IPS-20b (cell line): ENCODE measurements around the gene GKN2.

Experiments
- H3K27ac ChIP-seq: one replicate; pipeline ENCODE4 v1.5.1; 2013; ENCODE audit warnings: low read length
- H3K27me3 ChIP-seq: 2 replicates; pipeline ENCODE4 v1.6.1; 2013; ENCODE audit warnings: mild to moderate bottlenecking, low read length, inconsistent platforms; ENCODE audit not compliant: insufficient read depth
- H3K36me3 ChIP-seq: 2 replicates; pipeline ENCODE4 v1.6.1; 2013; ENCODE audit warnings: low read depth, mild to moderate bottlenecking, inconsistent platforms, low read length, moderate library complexity; ENCODE audit not compliant: insufficient read depth
- H3K4me1 ChIP-seq: 2 replicates; pipeline ENCODE4 v1.6.1; 2013; ENCODE audit warnings: mild to moderate bottlenecking, control low read depth, inconsistent platforms, low read length, moderate library complexity; ENCODE audit not compliant: insufficient read depth
- H3K4me3 ChIP-seq: 2 replicates; pipeline ENCODE4 v1.5.1; 2013; ENCODE audit warnings: mild to moderate bottlenecking, low read length, inconsistent platforms
- H3K9ac ChIP-seq: 2 replicates; pipeline ENCODE4 v1.6.1; 2013; ENCODE audit warnings: low read depth, mild to moderate bottlenecking, inconsistent platforms, low read length, moderate library complexity
- H3K9me3 ChIP-seq: 2 replicates; pipeline ENCODE4 v1.6.1; 2013; ENCODE audit warnings: mild to moderate bottlenecking, low read depth, low read length, inconsistent platforms; ENCODE audit not compliant: insufficient read depth

The GKN2 gene

GRCh38 chr2:68977453-68977852 lies 24.8 kb upstream of the GKN2 start:
- Histone ChIP-seq H3K4me3 (no peak overlapping the region), H3K27ac (no peak overlapping the region), H3K4me1 (no peaks in the 10 kb centered on the region), H3K9ac (no peak overlapping the region), H3K9me3 (no peaks in the 10 kb centered on the region), H3K36me3 (no peaks in the 10 kb centered on the region), H3K27me3 (no peaks in the 10 kb centered on the region)

GRCh38 chr2:68975844-68976243 lies 23.2 kb upstream of the GKN2 start:
- H3K9ac ChIP-seq, result no peak overlapping the region
- no peaks in the 10 kb centered on the region for H3K27me3 ChIP-seq
- H3K4me3 ChIP-seq, result no peak overlapping the region
- H3K4me1 ChIP-seq, result no peaks in the 10 kb centered on the region
- no peak overlapping the region for H3K27ac ChIP-seq
- H3K36me3 ChIP-seq, result no peaks in the 10 kb centered on the region
- no peaks in the 10 kb centered on the region for H3K9me3 ChIP-seq

GRCh38 chr2:68974946-68975665 lies 22.4 kb upstream of the GKN2 start:
- Histone ChIP-seq H3K9me3 (no peaks in the 10 kb centered on the region), H3K9ac (no peak overlapping the region), H3K27ac (no peak overlapping the region), H3K4me1 (no peaks in the 10 kb centered on the region), H3K36me3 (no peaks in the 10 kb centered on the region), H3K4me3 (no peak overlapping the region), H3K27me3 (no peaks in the 10 kb centered on the region)

DNA sequence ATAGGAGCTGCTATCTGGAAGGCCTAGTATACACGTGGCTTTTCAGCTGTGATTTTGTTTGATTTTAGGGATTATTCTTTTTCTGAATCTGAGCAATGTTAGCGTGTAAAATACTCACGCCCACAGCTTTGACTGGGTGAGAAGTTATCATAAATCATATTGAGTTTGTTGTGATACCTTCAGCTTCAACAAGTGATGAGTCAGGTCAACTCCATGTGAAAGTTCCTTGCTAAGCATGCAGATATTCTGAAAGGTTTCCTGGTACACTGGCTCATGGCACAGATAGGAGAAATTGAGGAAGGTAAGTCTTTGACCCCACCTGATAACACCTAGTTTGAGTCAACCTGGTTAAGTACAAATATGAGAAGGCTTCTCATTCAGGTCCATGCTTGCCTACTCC lies 21.6 kb upstream of the GKN2 start, which contains the start of gene GKN1:
Gene GKN1, plus strand, starts transcription at position 386 of the 400 bp plus-strand sequence. CDS start 42 bp downstream, outside the sequence.
- Histone ChIP-seq H3K9ac (no peak within 1 kb of the TSS), H3K27ac (no peak within 1 kb of the TSS), H3K27me3 (no peaks in the 10 kb centered on the region), H3K9me3 (no peaks in the 10 kb centered on the region), H3K36me3 (no peaks in the 10 kb centered on the region), H3K4me3 (no peak within 1 kb of the TSS), H3K4me1 (no peaks in the 10 kb centered on the region)

DNA sequence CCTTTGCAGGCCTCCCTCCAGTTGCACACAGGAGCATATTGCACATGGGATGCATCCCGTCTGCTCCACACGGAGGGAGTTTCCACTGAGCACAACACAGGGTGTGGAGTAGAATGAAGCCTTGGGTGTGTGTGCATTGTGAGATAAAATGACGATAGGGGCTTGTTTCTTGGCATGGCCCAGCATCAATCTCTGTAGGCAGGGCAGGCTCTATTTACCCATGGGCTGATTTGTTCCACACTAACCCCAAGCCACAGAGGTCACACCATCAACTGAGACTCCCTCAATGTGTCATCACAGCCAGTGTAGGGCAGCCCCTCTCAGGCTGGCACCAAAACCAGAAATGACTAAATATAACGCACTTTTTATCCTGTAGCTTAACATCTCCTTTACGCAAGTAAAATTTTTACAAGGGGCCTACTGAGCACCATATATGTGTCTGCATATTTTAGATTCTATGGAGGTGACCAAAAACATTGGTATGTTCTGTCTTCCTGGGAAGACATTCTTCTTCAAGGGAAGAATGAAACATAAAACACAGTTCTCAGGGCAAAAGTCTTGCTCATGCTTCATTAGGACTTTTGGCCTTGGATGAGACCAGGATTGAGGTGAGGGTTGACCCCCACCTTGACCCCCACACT lies 19.0 kb upstream of the GKN2 start:
- H3K9ac ChIP-seq, result no peak overlapping the region
- H3K9me3 ChIP-seq, result no peaks in the 10 kb centered on the region
- no peak overlapping the region for H3K4me3 ChIP-seq
- no peak overlapping the region for H3K27ac ChIP-seq
- H3K4me1 ChIP-seq, result no peaks in the 10 kb centered on the region
- H3K27me3 ChIP-seq, result no peaks in the 10 kb centered on the region
- no peaks in the 10 kb centered on the region for H3K36me3 ChIP-seq

DNA sequence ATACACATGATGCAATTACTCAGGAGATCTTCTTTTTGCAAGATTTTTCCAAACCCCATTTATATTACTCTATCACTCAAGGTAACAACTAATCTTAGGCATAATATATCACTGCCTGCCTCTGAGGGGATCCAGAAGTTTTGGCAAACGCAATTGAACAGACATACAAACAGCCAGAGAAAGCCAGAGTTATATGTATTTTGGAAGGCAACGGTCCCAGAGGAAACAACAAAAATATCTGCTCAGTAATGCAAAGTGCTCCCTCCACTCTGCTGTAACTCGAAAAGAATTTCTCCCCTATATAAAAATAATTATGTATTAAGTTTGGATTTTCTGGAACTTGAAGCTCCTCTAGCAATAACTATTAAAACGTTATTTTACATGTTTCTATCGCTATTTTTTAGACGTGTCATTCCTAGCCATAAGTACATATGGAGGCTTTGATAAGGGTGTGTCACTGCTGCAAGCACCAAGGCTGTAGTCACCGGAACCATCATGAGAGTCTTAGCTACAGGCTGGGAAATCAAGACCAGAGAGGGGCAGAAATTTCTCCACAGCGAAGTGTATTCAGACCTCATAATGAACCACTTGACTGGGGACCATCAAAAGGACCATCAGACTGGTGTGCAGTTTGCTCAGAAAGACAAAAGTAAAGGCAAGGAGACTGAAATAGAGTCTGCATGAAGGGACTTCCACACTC lies 18.0 kb upstream of the GKN2 start:
- Histone ChIP-seq H3K9ac (no peak overlapping the region), H3K4me3 (no peak overlapping the region), H3K27ac (no peak overlapping the region), H3K4me1 (no peaks in the 10 kb centered on the region), H3K36me3 (no peaks in the 10 kb centered on the region), H3K9me3 (no peaks in the 10 kb centered on the region), H3K27me3 (no peaks in the 10 kb centered on the region)

DNA sequence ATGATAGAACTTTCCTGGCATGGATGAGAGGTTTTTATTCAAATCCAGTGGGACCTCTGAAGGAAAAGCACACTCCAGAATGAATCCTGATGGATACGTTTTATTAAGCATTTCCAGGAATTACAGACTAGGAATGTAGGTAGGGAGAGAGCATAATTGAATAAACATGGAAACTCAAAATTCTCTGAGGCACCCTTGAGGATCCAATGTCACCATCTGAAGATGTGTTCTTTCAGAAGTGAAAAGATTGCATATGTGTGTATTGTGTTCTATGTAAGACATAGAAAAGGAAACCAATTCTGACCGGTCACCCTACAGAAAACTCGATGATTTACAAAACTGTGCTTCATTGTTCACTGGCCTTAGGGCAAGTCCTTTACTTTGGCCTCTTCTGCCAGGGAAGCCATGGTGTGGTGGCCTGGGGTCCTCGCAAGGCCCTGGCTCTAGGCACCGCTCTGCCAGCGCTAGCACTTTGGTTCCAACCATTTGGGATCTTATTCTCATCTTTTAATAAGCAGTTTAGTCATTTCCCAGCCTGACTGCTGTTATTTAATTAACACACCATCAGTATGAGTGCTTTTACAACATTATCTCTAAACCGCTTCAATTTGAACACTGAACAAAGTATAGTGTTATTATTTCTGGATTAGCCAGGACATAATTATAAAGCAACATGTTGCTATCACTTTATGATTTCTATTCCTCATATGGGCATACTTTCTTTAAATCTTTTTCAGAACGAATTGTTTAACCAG lies 17.2 kb upstream of the GKN2 start:
- H3K27ac ChIP-seq, result no peak overlapping the region
- H3K4me1 ChIP-seq, result no peaks in the 10 kb centered on the region

DNA sequence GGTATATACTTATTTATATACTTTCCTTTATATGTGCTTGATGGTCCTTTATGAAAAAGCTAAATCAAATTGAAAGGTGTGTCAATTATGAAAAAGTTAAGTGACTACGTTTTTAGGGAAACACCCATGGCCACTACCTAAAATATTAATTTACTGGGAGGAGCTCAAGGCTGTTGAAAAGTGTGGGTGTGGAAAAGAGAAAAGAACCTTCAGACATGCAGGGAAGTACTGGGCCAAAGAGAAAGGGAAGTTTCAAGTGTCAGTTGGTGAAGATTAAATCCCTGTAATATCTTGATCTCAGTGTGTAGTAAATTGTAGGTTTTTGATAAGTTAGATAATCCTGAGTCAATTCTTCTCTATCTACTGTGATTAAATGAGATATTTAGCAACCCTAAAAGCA lies 15.5 kb upstream of the GKN2 start:
- no peak overlapping the region for H3K9ac ChIP-seq
- H3K27me3 ChIP-seq, result no peaks in the 10 kb centered on the region
- H3K27ac ChIP-seq, result no peak overlapping the region
- H3K4me1 ChIP-seq, result no peaks in the 10 kb centered on the region
- no peaks in the 10 kb centered on the region for H3K9me3 ChIP-seq
- H3K36me3 ChIP-seq, result no peaks in the 10 kb centered on the region
- no peak overlapping the region for H3K4me3 ChIP-seq

More for the DNA sequence above, 17.2 kb upstream of the GKN2 start:
- Histone ChIP-seq H3K4me3 (no peak overlapping the region), H3K9ac (no peak overlapping the region), H3K27me3 (no peaks in the 10 kb centered on the region), H3K36me3 (no peaks in the 10 kb centered on the region), H3K9me3 (no peaks in the 10 kb centered on the region)

DNA sequence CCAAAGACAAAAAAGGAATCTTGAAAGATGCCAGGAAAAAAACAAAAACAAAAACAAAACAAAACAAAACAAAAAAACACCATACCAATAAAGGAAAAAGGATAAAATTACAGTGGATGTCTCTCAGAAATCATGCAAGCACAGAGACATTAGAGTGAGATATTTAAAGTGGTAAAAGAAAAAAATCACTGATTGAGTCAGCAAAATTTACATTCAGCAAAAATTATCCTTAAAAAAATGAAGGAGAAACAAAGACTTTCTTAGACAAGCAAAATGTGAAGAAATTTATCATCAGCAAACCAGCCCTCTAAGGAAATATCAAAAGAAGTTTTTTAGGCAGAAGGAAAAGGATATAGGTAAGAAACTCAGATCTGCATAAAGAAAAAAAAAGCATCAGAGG lies 11.6 kb upstream of the GKN2 start:
- H3K9ac ChIP-seq, result no peak overlapping the region
- H3K36me3 ChIP-seq, result no peaks in the 10 kb centered on the region
- no peaks in the 10 kb centered on the region for H3K9me3 ChIP-seq
- no peaks in the 10 kb centered on the region for H3K27me3 ChIP-seq
- no peak overlapping the region for H3K27ac ChIP-seq
- H3K4me1 ChIP-seq, result no peaks in the 10 kb centered on the region
- no peak overlapping the region for H3K4me3 ChIP-seq

DNA sequence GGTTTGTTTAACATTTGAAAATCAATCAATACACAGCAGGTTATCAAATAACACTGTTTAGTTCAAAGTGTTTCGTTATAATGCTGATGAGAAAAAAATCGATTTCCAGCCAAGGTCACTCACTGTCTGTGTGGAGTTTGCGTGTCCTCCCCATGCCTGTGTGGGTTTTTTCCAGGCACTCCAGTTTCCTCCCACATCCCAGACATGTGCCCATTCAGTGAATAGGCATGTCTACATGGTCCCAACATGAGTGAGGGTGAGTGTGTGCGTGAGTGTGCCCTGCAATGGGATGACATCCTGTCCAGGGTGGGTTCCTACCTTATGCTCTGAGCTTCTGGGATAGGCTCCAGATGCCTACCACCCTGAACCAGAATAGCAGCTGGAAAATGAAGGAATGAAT lies 8.7 kb upstream of the GKN2 start:
- no peak overlapping the region for H3K27ac ChIP-seq
- H3K27me3 ChIP-seq, result no peaks in the 10 kb centered on the region
- no peaks in the 10 kb centered on the region for H3K9me3 ChIP-seq
- no peaks in the 10 kb centered on the region for H3K4me1 ChIP-seq
- no peak overlapping the region for H3K9ac ChIP-seq
- H3K36me3 ChIP-seq, result no peaks in the 10 kb centered on the region
- H3K4me3 ChIP-seq, result no peak overlapping the region

DNA sequence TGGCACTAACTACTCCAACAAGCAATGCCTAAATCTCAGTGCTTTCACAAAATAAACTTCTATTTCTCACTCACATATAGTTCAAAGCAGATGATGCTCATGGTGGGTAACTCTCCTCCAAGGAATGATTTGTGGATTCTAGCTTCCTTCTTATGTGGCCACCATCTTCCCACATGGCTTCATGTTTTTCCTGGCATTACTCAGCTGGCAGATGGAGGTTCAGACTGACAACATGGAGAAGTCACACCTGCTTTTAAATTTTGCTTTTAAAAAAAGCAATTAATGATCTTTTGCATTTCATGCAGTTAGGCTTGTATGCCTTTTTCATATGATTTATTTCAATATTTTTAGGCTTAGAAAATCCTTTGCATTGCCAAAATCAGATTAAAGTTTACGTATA lies 6.3 kb upstream of the GKN2 start:
- H3K27me3 ChIP-seq, result no peaks in the 10 kb centered on the region
- no peaks in the 10 kb centered on the region for H3K36me3 ChIP-seq
- no peak overlapping the region for H3K4me3 ChIP-seq
- H3K9ac ChIP-seq, result no peak overlapping the region
- H3K9me3 ChIP-seq, result no peaks in the 10 kb centered on the region
- no peak overlapping the region for H3K27ac ChIP-seq
- no peaks in the 10 kb centered on the region for H3K4me1 ChIP-seq
